Heart left ventricle (tissue), 16 donors: ENCODE measurements around the gene SENP6. TPM values are rescaled to one million over a fixed set of nuclear protein-coding genes. Genes with fewer than 3 reads are reported as not detected.

Experiments used
- ATAC-seq, 4 donors: fragments of 200-7000 bp; cut with Tn5 transposase; one replicate each; pipeline ENCODE4 v1.9.1; 2020 to 2022; ENCODE audit warnings: moderate library complexity in 4 of 4, mild to moderate bottlenecking in 3 of 4, moderate number of reproducible peaks in 1 of 4
- DNase-seq, 5 donors: peaks; one replicate each; pipeline ENCODE4 v3.0.0-alpha.2; 2020
- H3K27ac ChIP-seq, 12 donors: fragments of 200-600 bp; sonication (generic) in 4 of 12; one replicate each; pipeline versions ENCODE4 v1.5.0 to v1.8.0; 2016 to 2022; ENCODE audit warnings: mild to moderate bottlenecking in 2 of 12
- H3K27me3 ChIP-seq, 9 donors: fragments of 200-600 bp; sonication (generic) in 2 of 9; one replicate each; pipeline versions ENCODE4 v1.5.1 to v1.8.0; 2016 to 2022; ENCODE audit warnings: mild to moderate bottlenecking in 3 of 9
- H3K36me3 ChIP-seq, 9 donors: fragments of 200-600 bp; sonication (generic) in 2 of 9; one replicate each; pipeline versions ENCODE4 v1.5.0 to v1.8.0; 2018 to 2022; ENCODE audit warnings: mild to moderate bottlenecking in 2 of 9
- H3K4me1 ChIP-seq, 12 donors: fragments of 200-600 bp; sonication (generic) in 4 of 12; one replicate each; pipeline versions ENCODE4 v1.5.0 to v1.8.0; 2016 to 2022; ENCODE audit warnings: mild to moderate bottlenecking in 3 of 12
- H3K4me3 ChIP-seq, 12 donors: fragments of 200-600 bp; sonication (generic) in 4 of 12; one replicate each; pipeline versions ENCODE4 v1.5.0 to v1.8.0; 2017 to 2022; ENCODE audit warnings: mild to moderate bottlenecking in 9 of 12, moderate library complexity in 4 of 12
- H3K9me3 ChIP-seq, 12 donors: fragments of 200-600 bp; sonication (generic) in 4 of 12; one replicate each; pipeline versions ENCODE4 v1.5.0 to v1.8.0; 2016 to 2022; ENCODE audit warnings: mild to moderate bottlenecking in 1 of 12
- CTCF ChIP-seq, 12 donors: fragments of 200-600 bp; sonication (generic) in 4 of 12; IDR thresholded peaks; one replicate each; pipeline versions ENCODE4 v1.5.0 to v1.8.0; 2018 to 2022; ENCODE audit warnings: antibody characterized with exemption in 12 of 12, mild to moderate bottlenecking in 5 of 12
- POLR2A ChIP-seq, 2 donors: fragments of 450-650 bp; IDR thresholded peaks; one replicate each; pipeline ENCODE4 v1.6.1; 2017; ENCODE audit warnings: antibody characterized with exemption in 2 of 2, mild to moderate bottlenecking in 2 of 2, moderate library complexity in 2 of 2
- WGBS, 4 donors: extraction: QIAGEN DNeasy Blood & Tissue Kit in 2 of 4; methylation state at CpG; one replicate each; pipeline versions ENCODE4 v1.1.5 to v1.1.7; 2013 to 2018; 5-methylcytosine and 5-hydroxymethylcytosine counted together
- intact Hi-C, 10 donors: fragments of 100-400 bp; cut with DNase I; formaldehyde crosslinking; loops; one replicate each; pipeline versions ENCODE4 v1.11.1 to v1.14.2; 2022
- long read RNA-seq, 3 donors: library from polyadenylated mRNA; unstranded; transcript quantifications; one replicate each; pipeline ENCODE4 v2.0.0, GENCODE V29; 2020 to 2021
- polyA plus RNA-seq, 2 donors: library from polyadenylated mRNA; stranded (reverse); fragments of 200-250 nt; gene quantifications; one replicate each; pipeline ENCODE4 v1.2.3, GENCODE V29; 2013
- total RNA-seq, 9 donors: library from RNA; depleted of rRNA in 2 of 9; stranded (reverse); fragments of >200 nt in 2 of 9; fragmentation: NEBNext Ultra II Directional in 3 of 9; extraction: Animal tissue kit (Norgen Biotek cat#: 25700) in 3 of 9; gene quantifications; one replicate each; pipeline versions ENCODE4 v1.1.0 to v1.2.4, GENCODE V29; 2016 to 2023
- donor health status: ischemic (EF 13 %, LVEDD 7.1; RV severe dilation, severe dysfunction).
- donor health status: healthy with polysubstance abuse.
- donor health status: DM: no; HTN: yes; CAD: no.
- donor health status: DM: no; HTN: no; CAD: no.
- donor health status: ischemic (EF 25% LVEDD 6.9; RV normal size, moderate dysfunction).
- donor health status: ischemic (EF 25% LVEDD 5.7; RV mildly dilated, moderate dysfunction).
- donor health status: healthy.
- donor health status: DM: yes; HTN: yes; CAD: no.
- donor health status: ischemic (EF 35%, LVEDD 5.7; RV mildly dilated, moderate dysfunction).
- donor health status: nonischemic (EF 11% LVEDD 7.7; RV severe dilation, severe dysfunction).
- donor health status: DM: yes; HTN: yes; CAD: no.
- donor health status: PGD.
- donor health status: ischemic (EF 29% LVEDD 5.4; RV normal size, mild dysfunction).
- donor health status: nonischemic (EF 23%, LVEDD 6.1; RV moderate dilation, normal function).

Gene SENP6
- total RNA-seq = 10 to 100 TPM; 49.9 to 71.5 (median 54.4) TPM
- 10 to 100 TPM; 16.2 to 23.7 TPM for polyA plus RNA-seq
- long read RNA-seq, donor 1, full-length matches to known transcripts = 26 of 64 reads
- long read RNA-seq, donor 1, partial matches to known transcripts = 12 of 64 reads
- long read RNA-seq, donor 1, other reads (novel, unspliced or antisense) = 26 of 64 reads
- long read RNA-seq, donor 2, full-length matches to known transcripts = 14 of 53 reads
- long read RNA-seq, donor 2, partial matches to known transcripts = 24 of 53 reads
- long read RNA-seq, donor 2, other reads (novel, unspliced or antisense) = 15 of 53 reads
- long read RNA-seq, donor 3, full-length matches to known transcripts = 26 of 69 reads
- long read RNA-seq, donor 3, partial matches to known transcripts = 7 of 69 reads
- long read RNA-seq, donor 3, other reads (novel, unspliced or antisense) = 36 of 69 reads

- H3K4me3 ChIP-seq = peak within 1 kb of the TSS; percentile 71 to 95 (median 87)
Measured at GRCh38 chr6:75601304-75602245, at the start of gene SENP6. SENP6 (plus strand) TSS chr6:75601880; CDS start chr6:75602525, 645 bp downstream.

GRCh38 chr6:75556240-75556639, 45.4 kb upstream of the SENP6 start:
- 68 to 73% (median 70%) methylated on average over 5 of the region's 5 CpGs for WGBS, 4 donors
- TF ChIP-seq CTCF (IDR thresholded peaks at IDR 0.05) (no peak), POLR2A (IDR thresholded peaks at IDR 0.05) (no peak)
- H3K4me1 ChIP-seq = no peaks in the 10 kb centered on the region
- H3K9me3 ChIP-seq = peaks cover 0 to 4% (median 0%) of the 10 kb centered on the region in 12 donors
- DNase-seq (no peak), ATAC-seq (no peak)
- no peaks in the 10 kb centered on the region for H3K27me3 ChIP-seq
- H3K27ac ChIP-seq = no peak overlapping the region
- intact Hi-C loops = no loop called here
- H3K36me3 ChIP-seq = no peaks in the 10 kb centered on the region
- H3K4me3 ChIP-seq = no peak overlapping the region

More at GRCh38 chr6:75601304-75602245, at the start of gene SENP6:
- Histone ChIP-seq H3K27me3 (no peaks in the 10 kb centered on the region), H3K4me1 (peaks cover 0 to 46% (median 15%) of the 10 kb centered on the region in 12 donors), H3K36me3 (no peaks in the 10 kb centered on the region), H3K27ac (peak within 1 kb of the TSS; percentile 83 to 98 (median 96)), H3K9me3 (no peaks in the 10 kb centered on the region)
- intact Hi-C loops = loop anchor here in 1 of 10 donors (10.0 kb wide), 1 partner anchor 317 kb away; the partner anchor contains the start of gene TMEM30A
- peak; percentile 84 to 92 (median 90) for DNase-seq
- peak; percentile 75 to 97 (median 92) for ATAC-seq
- 0 to 2% (median 1%) methylated on average over 11 to 76 of the region's 76 CpGs for WGBS, 4 donors
- TF ChIP-seq CTCF (IDR thresholded peaks at IDR 0.05) (peak in 1 of 12 donors; percentile 5), POLR2A (IDR thresholded peaks at IDR 0.05) (peak in 1 of 2 donors; percentile 74)

GRCh38 chr6:75557068-75557467, 44.6 kb upstream of the SENP6 start:
- H3K27ac ChIP-seq = no peak overlapping the region
- ATAC-seq (no peak), DNase-seq (no peak)
- no peak for TF ChIP-seq POLR2A (IDR thresholded peaks at IDR 0.05)
- intact Hi-C loops = no loop called here
- no peak overlapping the region for H3K4me3 ChIP-seq
- no peaks in the 10 kb centered on the region for H3K4me1 ChIP-seq
- H3K9me3 ChIP-seq = peaks cover 0 to 10% (median 0%) of the 10 kb centered on the region in 12 donors
- H3K36me3 ChIP-seq = no peaks in the 10 kb centered on the region
- WGBS, 4 donors = 66 to 80% (median 77%) methylated on average over 1 of the region's 1 CpG
- H3K27me3 ChIP-seq = no peaks in the 10 kb centered on the region

- 42 to 89% (median 69%) methylated on average over 1 of the region's 1 CpG for WGBS, 4 donors
- Histone ChIP-seq H3K9me3 (peaks cover 0 to 38% (median 4%) of the 10 kb centered on the region in 12 donors), H3K27ac (no peak overlapping the region), H3K4me3 (no peak overlapping the region), H3K36me3 (no peaks in the 10 kb centered on the region), H3K4me1 (no peaks in the 10 kb centered on the region), H3K27me3 (peaks cover 0 to 5% (median 0%) of the 10 kb centered on the region in 9 donors)
- ATAC-seq (no peak), DNase-seq (no peak)
- intact Hi-C loops = no loop called here
- TF ChIP-seq POLR2A (IDR thresholded peaks at IDR 0.05) (no peak), CTCF (IDR thresholded peaks at IDR 0.05) (peak in 2 of 12 donors; percentile 14 to 18)
Measured at GRCh38 chr6:75563032-75563431, 38.6 kb upstream of the SENP6 start.
